Stimulated activated CD8-positive, alpha-beta memory T cell treated with anti-CD3 and anti-CD28 coated beads, Interleukin-7, amount 100 ng/mL, for 1 hour (primary cell): ENCODE measurements around the gene RAMP1.

Experiments used
- DNase-seq, 2 donors: peaks; one replicate each; pipeline ENCODE4 v3.0.0-alpha.2; 2020; ENCODE audit warnings: low read depth in 2 of 2

RAMP1 gene

DNA sequence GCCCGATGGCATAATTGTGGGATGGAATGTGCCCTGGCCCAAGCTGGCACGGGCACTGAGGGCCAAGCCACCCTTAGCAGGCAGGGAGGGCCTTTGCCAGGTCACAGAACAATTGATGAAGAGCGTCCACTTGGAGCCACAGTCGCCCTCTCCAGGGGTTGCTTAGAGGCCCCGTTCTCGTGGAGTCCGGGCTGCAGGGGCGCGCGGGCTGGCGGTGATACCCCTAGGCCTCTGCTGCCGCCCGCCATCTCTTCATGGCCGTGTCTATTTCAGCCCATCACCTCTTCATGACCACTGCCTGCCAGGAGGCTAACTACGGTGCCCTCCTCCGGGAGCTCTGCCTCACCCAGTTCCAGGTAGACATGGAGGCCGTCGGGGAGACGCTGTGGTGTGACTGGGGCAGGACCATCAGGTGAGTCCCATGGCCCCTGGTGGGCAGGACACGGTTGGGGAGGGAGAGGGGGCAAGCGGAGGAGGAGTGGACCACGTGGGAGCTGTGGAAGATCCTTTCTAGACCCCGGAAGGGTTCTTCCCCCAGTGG, 17.6 kb downstream of the RAMP1 start:
- DNase-seq, result no peak

DNA sequence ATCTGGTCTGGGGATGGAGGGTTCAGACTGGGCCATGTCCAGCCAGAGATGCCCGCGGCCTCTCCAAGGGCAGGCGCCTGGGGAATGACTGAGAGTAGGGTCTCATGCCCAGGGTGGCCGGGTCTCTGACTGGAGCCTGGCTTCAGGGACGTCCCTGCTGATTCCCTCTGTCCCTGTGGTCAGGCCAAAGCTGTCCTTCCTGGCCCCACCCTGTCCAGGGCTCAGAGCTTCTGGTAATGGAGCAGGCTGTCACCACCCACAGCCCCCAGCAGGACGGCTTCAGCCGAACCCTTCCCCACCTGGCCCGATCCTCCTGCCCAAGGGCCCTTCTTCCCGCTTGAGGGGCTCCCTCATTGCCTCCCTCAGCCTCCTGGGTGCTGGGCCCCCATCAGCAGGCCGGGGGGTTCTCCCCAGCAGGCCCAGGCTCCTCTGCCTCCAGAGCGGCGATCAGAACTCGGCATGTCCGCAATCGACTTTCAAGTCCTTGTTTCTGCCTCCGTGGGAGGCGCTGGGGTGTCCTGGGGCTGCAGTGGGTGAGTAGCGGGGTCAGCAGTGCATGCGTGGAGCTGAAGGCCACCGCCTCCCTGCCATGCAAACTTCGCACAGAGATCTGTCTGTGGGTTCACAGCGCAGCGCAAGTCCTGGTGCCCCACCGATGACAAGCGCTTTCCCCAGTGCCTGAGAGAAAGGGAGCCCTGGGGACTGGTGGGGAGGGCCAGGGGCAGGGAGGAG, 18.3 kb downstream of the RAMP1 start:
- DNase-seq, result no peak

GRCh38 chr2:237878321-237879057, 19.1 kb downstream of the RAMP1 start:
- no peak for DNase-seq

GRCh38 chr2:237879058-237879430, 19.6 kb downstream of the RAMP1 start:
- DNase-seq, result no peak

GRCh38 chr2:237879991-237880560, 20.7 kb downstream of the RAMP1 start:
- DNase-seq, result no peak

- no peak for DNase-seq
Measured at GRCh38 chr2:237882510-237883481, 23.4 kb downstream of the RAMP1 start.

GRCh38 chr2:237883951-237884446, 24.6 kb downstream of the RAMP1 start:
- no peak for DNase-seq

GRCh38 chr2:237884681-237885080, 25.3 kb downstream of the RAMP1 start:
- no peak for DNase-seq

DNA sequence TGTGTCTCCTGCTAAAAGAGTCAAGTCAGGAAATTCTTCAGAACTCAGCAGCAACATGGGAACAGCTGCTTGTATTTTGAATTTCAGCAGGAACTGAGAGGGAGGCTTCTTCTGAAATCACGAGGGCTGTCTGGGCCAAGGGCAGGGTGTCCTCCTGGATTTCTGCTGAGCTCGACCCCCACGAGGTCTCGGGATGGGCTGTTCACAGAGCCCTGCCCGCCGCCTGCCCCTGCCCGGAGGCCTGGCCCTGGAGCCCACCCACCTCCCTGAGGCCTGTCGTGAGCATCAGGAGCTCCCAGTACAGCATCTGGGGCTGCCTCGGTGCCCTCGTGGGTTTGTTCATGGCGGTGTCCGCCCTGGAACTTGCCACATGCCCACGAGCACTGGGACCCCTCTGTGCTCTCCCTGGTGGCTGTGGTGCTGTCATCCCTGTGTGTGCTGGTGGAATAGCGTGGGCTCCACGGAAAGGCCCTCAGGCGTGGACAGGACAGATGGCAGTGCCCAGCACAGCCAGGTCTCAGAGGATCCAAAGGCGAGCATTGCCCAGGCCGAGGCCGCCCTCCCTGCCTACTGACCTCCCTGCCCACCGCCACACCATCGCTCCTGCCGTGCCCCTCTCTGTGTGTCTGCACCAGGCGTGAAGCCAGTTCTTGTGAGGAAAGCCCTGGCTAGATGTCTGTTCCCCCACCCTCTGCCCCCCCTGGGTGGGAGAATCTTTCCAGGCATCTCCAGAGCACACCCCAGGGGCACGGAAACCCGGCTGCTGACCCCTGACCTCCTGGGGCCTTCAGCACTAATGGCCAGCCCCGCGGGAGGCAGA, 25.9 kb downstream of the RAMP1 start:
- DNase-seq, result no peak

GRCh38 chr2:237885931-237886684, 26.7 kb downstream of the RAMP1 start:
- no peak for DNase-seq

GRCh38 chr2:237886685-237887481, 27.5 kb downstream of the RAMP1 start:
- DNase-seq, result no peak

DNA sequence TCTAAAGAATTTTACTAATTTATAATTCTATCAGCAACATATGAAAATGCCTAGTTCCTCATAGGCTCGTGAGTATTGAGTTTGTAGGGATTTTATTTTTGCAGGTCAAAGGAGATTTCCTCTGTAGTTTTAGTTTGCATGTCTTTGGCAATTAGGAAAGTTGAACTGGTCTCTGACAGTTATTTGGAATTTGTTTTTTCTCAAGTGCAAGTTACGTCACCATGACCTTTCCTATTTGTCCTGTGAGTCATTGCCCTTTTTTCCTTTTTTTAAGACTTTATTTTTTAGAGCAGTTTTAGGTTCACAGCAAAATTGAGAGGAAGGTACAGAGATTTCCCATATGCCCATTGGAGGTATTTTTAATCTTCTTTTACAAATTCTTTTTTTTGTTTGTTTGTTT, 29.0 kb downstream of the RAMP1 start:
- DNase-seq, result no peak

- no peak for DNase-seq
Measured at GRCh38 chr2:237889016-237889415, 29.6 kb downstream of the RAMP1 start.

DNA sequence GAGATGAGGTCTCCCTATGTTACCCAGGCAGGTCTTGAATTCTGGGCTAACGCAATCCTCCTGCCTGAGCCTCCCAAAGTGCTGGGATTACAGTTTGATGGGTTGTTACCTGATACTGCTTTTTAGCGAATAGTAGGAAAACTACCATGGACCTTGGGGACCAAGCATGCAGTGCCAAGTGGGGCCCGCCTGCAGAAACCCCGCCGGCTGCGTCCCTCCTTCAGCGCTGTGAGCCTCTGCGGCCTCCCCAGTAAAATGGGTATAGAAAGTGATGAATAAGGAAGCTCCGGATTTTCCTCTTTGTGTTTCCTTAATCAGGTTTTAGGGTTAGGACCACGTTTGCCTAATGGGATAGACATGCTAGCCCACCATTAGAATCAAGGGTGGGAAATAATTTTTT, 30.4 kb downstream of the RAMP1 start:
- DNase-seq, result no peak

DNA sequence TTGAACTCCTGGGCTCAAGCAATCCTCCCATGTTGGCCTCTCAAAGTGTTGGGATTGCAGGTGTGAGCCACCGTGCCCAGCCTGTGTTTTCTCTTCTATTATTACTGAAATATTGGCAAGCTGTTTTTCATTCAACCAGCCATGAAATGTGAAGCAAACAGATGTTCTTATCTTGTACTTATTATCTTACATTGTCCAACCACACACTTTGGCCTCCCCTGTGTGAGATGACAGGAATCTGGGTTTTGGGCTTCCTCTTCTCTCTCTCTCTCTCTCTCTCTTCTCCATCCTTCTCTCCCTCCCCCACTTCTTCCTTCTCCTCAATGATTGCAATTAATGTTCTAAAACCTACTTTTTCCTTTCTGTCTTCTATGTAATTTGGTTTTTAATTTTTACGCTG, 33.1 kb downstream of the RAMP1 start:
- no peak for DNase-seq

- no peak for DNase-seq
Measured at GRCh38 chr2:237892984-237893595, 33.7 kb downstream of the RAMP1 start.

DNA sequence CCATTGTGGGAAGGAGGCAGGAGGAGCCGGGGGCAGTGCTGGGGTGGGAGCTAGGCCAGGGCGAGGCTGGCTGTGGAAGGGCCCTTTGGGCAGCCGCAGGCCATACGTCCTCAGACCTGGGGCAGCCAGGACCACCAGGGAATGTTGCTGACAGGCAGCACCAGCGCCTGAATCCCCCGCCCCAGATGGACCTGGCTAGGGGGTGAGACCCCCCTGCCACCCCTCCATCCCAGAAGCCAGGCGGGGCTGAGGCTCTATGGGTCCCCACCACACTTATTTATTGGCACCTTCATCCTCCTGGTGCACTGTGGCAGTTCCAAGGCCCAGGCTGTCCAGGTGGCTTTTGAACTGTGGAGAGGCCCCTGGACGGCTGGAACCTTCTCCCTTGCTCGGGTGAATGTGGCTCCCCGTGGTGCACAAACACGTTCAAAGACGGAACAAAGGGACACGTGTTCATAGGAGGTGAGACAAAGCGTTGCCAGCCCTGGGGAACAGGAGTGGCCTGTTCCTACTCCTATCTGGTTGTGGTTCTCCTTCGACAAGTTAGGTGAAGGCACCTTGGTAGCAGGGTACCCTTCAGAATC, 35.1 kb downstream of the RAMP1 start:
- DNase-seq, result no peak

- no peak for DNase-seq
Measured at GRCh38 chr2:237894986-237895543, 35.6 kb downstream of the RAMP1 start.
